Right lobe of liver (tissue), 6 donors: ENCODE results near the gene ACTRT1. TPM values are rescaled to one million over a fixed set of nuclear protein-coding genes. Genes with fewer than 3 reads are reported as not detected.

Experiments used
- ATAC-seq, 4 donors: fragments of 200-7000 bp; cut with Tn5 transposase; one replicate each; pipeline ENCODE4 v1.9.1; 2020; ENCODE audit warnings: mild to moderate bottlenecking in 4 of 4, moderate library complexity in 4 of 4
- DNase-seq, 3 donors: peaks; one replicate each; pipeline ENCODE4 v3.0.0-alpha.2; 2020
- H3K27ac ChIP-seq, 3 donors: fragments of 200-600 bp; one replicate each; pipeline ENCODE4 v1.8.0; 2022
- H3K27me3 ChIP-seq, 2 donors: fragments of 200-600 bp; one replicate each; pipeline ENCODE4 v1.8.0; 2022
- H3K36me3 ChIP-seq, 4 donors: fragments of 200-600 bp; sonication (generic) in 1 of 4; one replicate each; pipeline versions ENCODE4 v1.5.1 to v1.8.0; 2017 to 2022; ENCODE audit warnings: control low read depth in 1 of 4
- H3K4me1 ChIP-seq, 4 donors: fragments of 200-600 bp; sonication (generic) in 1 of 4; one replicate each; pipeline versions ENCODE4 v1.5.1 to v1.8.0; 2017 to 2022; ENCODE audit warnings: control low read depth in 1 of 4
- H3K4me3 ChIP-seq, 3 donors: fragments of 200-600 bp; one replicate each; pipeline ENCODE4 v1.8.0; 2022
- H3K9me3 ChIP-seq, 4 donors: fragments of 200-600 bp; sonication (generic) in 1 of 4; one replicate each; pipeline versions ENCODE4 v1.5.1 to v1.8.0; 2017 to 2022; ENCODE audit warnings: control low read depth in 1 of 4
- CTCF ChIP-seq, 4 donors: fragments of 200-600 bp in 3 of 4; fragments of 450-650 bp in 1 of 4; IDR thresholded peaks; one replicate each; pipeline versions ENCODE4 v1.5.1 to v1.8.0; 2016 to 2022; ENCODE audit warnings: antibody characterized with exemption in 4 of 4, mild to moderate bottlenecking in 2 of 4
- POLR2A ChIP-seq: fragments of 450-650 bp; IDR thresholded peaks from one replicate; pipeline ENCODE4 v1.6.1; 2017; ENCODE audit warnings: antibody characterized with exemption, mild to moderate bottlenecking
- WGBS: methylation state at CpG from one replicate; pipeline ENCODE4 v1.1.6; 2018; ENCODE audit warnings: low coverage, low lambda C conversion rate; ENCODE audit not compliant: insufficient coverage; ENCODE audit errors: missing lambda C conversion rate; 5-methylcytosine and 5-hydroxymethylcytosine counted together
- intact Hi-C, 2 donors: fragments of 100-400 bp; cut with DNase I; formaldehyde crosslinking; loops; one replicate each; pipeline versions ENCODE4 v1.11.2 to v1.14.1; 2022
- long read RNA-seq: library from polyadenylated mRNA; unstranded; transcript quantifications from one replicate; pipeline ENCODE4 v2.0.0, GENCODE V29; 2019
- total RNA-seq, 6 experiments: library from RNA; depleted of rRNA in 2 of 6; stranded (reverse); fragments of >200 nt in 2 of 6; fragmentation: NEBNext Ultra II Directional in 3 of 6; extraction: Animal tissue kit (Norgen Biotek cat#: 25700) in 3 of 6; gene quantifications; one replicate each; pipeline versions ENCODE4 v1.1.0 to v1.2.4, GENCODE V29; 2016 to 2023
- donor health status: DM: no; HTN: yes; CAD: no.
- donor health status: DM: no; HTN: no; CAD: no.
- donor health status: DM: no; HTN: no; CAD: no.
- donor health status: DM: no; HTN: yes; CAD: no.
- donor health status: DM: no; HTN: yes; CAD: no.

The ACTRT1 gene
- not detected for total RNA-seq
- long read RNA-seq = 0 reads

GRCh38 chrX:128052303-128052702, at the start of gene ACTRT1:
Gene ACTRT1 (minus strand): TSS chrX:128052403. CDS start chrX:128052206, 197 bp downstream.
- Histone ChIP-seq H3K4me3 (no peak within 1 kb of the TSS), H3K36me3 (no peaks in the 10 kb centered on the region), H3K9me3 (no peaks in the 10 kb centered on the region), H3K27ac (no peak within 1 kb of the TSS), H3K27me3 (no peaks in the 10 kb centered on the region), H3K4me1 (no peaks in the 10 kb centered on the region)
- DNase-seq (no peak), ATAC-seq (no peak)
- WGBS = 13% methylated on average over 1 of the region's 1 CpG
- intact Hi-C loops = no loop called here
- TF ChIP-seq POLR2A (no peak), CTCF (IDR thresholded peaks at IDR 0.05) (no peak)

GRCh38 chrX:128078545-128078944, 26.3 kb upstream of the ACTRT1 start:
- DNase-seq (no peak), ATAC-seq (no peak)
- H3K4me1 ChIP-seq = no peaks in the 10 kb centered on the region
- 18% methylated on average over 2 of the region's 2 CpGs for WGBS
- no peak overlapping the region for H3K27ac ChIP-seq
- no peak overlapping the region for H3K4me3 ChIP-seq
- H3K9me3 ChIP-seq = no peaks in the 10 kb centered on the region
- TF ChIP-seq POLR2A (no peak), CTCF (IDR thresholded peaks at IDR 0.05) (no peak)
- intact Hi-C loops = no loop called here
- no peaks in the 10 kb centered on the region for H3K27me3 ChIP-seq
- no peaks in the 10 kb centered on the region for H3K36me3 ChIP-seq

GRCh38 chrX:128057421-128057820, 5.2 kb upstream of the ACTRT1 start:
- 69% methylated on average over 2 of the region's 2 CpGs for WGBS
- DNase-seq (no peak), ATAC-seq (no peak)
- H3K27me3 ChIP-seq = no peaks in the 10 kb centered on the region
- H3K4me1 ChIP-seq = no peaks in the 10 kb centered on the region
- H3K4me3 ChIP-seq = no peak overlapping the region
- H3K9me3 ChIP-seq = no peaks in the 10 kb centered on the region
- intact Hi-C loops = no loop called here
- TF ChIP-seq POLR2A = no peak
- no peak for TF ChIP-seq CTCF (IDR thresholded peaks at IDR 0.05)
- no peak overlapping the region for H3K27ac ChIP-seq
- no peaks in the 10 kb centered on the region for H3K36me3 ChIP-seq

GRCh38 chrX:128051526-128051925, 677 bp downstream of the ACTRT1 start:
- WGBS = 61% methylated on average over 4 of the region's 10 CpGs
- no peaks in the 10 kb centered on the region for H3K36me3 ChIP-seq
- no peaks in the 10 kb centered on the region for H3K9me3 ChIP-seq
- no peak for ATAC-seq
- intact Hi-C loops = no loop called here
- TF ChIP-seq CTCF (IDR thresholded peaks at IDR 0.05) (no peak), POLR2A (no peak)
- no peaks in the 10 kb centered on the region for H3K4me1 ChIP-seq
- H3K4me3 ChIP-seq = no peak overlapping the region
- DNase-seq = no peak
- no peaks in the 10 kb centered on the region for H3K27me3 ChIP-seq
- no peak overlapping the region for H3K27ac ChIP-seq

GRCh38 chrX:128035318-128035717, 16.9 kb downstream of the ACTRT1 start:
- Histone ChIP-seq H3K27me3 (no peaks in the 10 kb centered on the region), H3K27ac (no peak overlapping the region), H3K9me3 (no peaks in the 10 kb centered on the region), H3K36me3 (no peaks in the 10 kb centered on the region), H3K4me1 (no peaks in the 10 kb centered on the region), H3K4me3 (no peak overlapping the region)
- TF ChIP-seq CTCF (IDR thresholded peaks at IDR 0.05) (no peak), POLR2A (no peak)
- DNase-seq (no peak), ATAC-seq (no peak)
- intact Hi-C loops = no loop called here
